HS-5 (cell line): ENCODE data around the gene ABCF1.
"Not testable (repeated sequence)": the region's sequence is repeated elsewhere in the genome, so short reads cannot be mapped to it uniquely, and the experiment has no call there.

Experiments
- DNase-seq: peaks from one replicate; pipeline ENCODE4 v3.0.0-alpha.2; 2012; ENCODE audit warnings: low read depth

Gene ABCF1

DNA sequence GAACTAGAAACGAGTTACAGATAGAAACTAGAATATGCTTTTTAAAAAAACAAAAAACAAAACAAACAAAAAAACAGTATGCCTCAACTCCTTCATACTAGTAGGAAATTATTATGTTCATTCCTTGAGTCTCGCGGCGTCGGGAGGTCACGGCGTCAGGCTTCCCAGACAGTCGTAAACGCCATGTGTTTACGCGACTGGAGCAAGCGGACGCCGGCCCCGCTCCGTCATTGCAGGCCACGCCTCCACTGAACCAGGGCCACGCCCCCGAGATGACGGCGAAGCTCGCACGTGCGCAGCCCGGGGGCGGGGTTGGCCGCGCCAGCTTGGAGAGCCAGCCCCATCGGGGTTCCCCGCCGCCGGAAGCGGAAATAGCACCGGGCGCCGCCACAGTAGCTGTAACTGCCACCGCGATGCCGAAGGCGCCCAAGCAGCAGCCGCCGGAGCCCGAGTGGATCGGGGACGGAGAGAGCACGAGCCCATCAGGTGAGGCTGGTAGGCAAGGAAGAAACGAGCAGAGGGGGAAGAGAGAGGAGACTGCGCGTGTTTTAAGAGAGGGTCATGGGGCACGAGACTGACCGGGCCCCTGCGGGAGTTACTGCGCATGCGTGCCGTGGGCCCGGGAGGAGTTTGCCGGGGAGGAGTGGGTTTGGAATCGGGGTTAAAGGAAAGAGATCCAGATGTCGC is at the start of gene ABCF1:
ABCF1 (plus strand) TSS at position 368 of the 687 bp plus-strand sequence; CDS start at position 414, 46 bp downstream.
- peak; percentile 88 for DNase-seq

DNA sequence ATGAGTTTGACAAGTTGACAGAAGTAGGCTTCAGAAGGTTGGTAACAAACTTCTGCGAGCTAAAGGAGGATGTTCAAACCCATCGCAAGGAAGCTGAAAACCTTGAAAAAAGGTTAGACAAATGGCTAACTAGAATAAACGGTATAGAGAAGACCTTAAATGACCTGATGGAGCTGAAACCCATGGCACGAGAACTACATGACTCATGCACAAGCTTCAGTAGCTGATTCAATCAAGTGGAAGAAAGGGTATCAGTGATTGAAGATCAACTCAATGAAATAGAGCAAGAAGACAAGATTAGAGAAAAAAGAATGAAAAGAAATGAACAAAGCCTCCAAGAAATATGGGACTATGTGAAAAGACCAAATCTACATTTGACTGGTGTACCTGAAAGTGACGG is 49.3 kb upstream of the ABCF1 start:
- not testable (repeated sequence) for DNase-seq

DNA sequence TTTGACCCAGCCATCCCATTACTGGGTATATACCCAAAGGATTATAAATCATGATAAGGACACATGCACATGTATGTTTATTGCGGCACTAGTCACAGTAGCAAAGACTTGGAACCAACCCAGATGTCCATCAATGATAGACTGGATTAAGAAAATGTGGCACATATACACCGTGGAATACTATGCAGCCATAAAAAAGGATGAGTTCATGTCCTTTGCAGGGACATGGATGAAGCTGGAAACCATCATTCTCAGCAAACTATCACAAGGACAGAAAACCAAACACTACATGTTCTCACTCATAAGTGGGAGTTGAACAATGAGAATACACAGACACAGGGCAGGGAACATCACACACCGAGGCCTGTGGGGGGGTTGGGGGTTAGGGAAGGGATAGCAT is 44.8 kb upstream of the ABCF1 start:
- DNase-seq, result not testable (repeated sequence)

DNA sequence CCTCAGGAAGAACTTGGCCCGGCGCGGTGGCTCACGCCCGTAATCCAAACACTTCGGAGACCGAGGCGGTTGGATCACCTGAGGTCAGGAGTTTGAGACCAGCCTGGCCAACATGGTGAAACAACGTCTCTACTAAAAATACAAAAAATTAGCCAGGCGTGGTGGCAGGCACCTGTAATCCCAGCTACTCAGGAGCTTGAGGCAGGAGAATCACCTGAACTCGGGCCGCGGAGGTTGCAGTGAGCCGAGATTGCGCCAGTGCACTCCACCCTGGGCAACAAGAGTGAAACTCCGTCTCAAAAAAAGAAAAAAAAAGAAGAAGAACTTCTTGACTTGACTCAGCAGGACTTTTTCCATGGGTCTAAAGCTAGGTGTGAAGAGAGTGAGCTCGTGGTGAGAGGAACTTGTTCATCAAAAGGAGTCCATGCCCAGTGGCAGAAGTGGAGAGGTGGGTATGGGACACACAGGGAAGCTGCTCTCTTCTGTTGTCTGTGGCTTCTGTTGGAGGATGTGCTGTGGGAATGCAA is 41.8 kb upstream of the ABCF1 start:
- DNase-seq, result not testable (repeated sequence)

DNA sequence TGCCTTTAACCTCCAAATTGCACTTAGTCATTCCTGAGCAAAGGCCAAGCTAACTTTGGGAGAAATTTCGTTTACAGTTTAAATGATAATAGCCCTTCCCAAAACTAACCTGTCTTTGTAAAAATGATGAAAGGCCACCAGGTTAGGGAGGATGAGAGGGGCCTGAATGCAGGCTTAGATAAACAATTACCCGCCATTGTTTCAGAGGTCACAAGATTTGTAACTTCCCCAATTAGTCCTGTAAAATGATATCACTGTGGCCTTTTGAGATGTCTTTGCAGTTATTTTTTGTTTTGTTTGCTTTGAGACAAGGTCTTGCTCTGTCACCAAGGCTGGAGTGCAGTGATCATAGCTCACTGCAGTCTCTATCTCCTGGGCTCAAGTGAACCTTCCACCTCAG is 41.2 kb upstream of the ABCF1 start:
- no peak for DNase-seq

DNA sequence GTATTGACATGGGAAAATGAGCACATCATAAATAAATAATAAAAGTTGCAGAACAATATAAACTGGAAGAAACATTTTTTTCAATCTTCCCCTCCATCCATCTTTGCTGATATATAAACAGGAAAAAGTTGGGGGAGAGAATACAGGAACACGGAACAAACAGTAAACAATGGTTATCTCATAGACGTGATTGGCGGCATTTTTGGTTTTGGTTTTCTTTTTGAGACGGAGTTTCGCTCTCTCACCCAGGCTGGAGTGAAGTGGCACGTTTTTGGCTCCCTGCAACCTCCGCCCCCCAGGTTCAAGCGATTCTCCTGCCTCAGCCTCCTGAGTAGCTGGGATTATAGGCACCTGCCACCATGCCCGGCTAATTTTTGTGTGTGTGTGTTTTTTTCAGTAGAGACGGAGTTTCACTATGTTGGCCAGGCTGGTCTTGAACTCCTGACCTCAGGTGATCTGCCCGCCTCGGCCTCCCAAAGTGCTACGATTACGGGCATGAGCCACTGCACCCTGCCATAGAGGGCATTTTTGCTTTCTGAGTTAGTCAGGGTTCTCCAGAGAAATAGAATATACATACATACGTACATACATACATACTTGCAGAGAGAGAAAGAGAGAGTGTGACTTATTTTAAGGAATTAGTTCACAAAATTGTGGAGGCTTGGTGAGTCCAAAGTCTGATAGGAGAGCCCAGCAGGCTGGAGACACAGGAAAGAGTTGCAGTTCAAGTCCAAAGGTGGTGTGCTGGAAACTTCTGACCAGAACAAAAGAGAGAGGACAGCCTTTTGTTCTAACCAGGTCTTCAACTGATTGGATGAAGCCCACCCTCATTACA is 37.6 kb upstream of the ABCF1 start:
- no peak for DNase-seq

DNA sequence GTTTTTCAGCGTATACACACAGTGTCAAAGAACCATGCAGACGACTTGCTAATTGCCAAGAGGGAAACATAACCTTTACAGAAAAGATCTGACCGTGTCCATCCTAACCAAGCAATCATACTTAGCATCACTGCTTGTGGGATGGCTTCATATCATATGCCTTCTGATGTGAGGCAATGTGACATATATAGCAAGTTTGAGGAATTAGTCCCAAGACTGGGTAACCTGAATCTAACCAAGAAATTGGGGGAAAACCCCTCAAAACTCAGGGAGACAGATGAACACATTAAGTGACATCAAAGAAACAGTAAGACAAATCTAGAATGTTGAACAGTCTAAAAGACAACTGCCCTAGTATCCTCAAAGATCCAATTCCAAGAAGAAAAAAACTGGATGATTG is 33.3 kb upstream of the ABCF1 start:
- DNase-seq, result no peak

DNA sequence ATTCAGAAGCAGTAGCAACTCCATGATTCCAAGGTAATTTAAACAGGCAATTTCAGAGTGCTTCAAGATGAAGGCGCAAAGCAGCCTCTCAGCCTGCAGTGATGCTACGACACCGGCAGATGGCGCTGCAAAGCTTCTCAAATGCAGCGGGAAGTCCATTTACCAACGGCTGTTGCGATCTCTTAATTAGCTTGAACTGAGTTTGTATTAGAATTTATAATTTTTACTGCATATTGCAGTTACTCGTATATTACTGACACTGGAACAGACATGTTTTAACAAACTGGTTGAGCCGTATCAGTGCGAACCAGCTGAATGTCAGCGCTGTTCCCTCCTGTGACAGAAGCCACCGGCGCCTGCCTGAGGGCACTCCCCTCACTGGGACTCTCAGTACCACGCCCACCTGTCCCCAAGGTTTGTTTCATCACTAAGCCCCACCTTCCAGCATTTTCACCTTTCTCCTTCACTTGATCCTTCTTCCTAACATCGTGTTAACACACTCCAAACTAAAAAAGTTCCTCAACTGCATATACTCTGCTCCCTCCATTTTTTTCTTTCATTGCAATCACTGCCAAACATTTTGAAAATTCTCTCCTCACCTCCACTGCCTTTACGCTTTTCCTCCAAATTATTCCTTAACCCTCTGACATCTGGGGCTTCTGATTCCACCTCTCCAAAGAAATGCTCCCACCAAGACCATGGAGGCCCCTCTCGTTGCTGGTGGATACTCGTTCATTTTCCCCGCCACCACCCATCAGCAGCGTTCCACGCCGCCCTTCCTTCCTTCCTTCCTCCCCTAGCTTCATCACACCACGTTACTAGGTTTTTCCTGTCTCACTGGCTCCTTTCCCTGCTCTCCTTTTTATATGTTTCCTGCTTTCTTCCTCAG is 29.5 kb upstream of the ABCF1 start:
- DNase-seq, result peak; percentile 63

DNA sequence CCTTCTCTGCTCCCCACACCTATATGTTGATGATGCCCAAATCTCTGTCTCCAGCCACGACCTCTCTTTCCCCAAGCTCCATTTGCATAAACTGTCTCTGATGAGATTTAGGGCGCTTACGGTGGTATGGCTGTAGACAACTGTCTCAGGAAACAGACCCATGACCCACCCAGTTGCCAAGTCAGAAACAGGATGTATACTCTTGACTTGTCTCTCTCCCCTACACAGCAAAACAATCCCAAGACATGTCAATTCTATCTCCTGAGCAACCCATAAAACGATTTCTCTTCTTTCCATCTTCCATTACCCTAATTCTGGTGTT is 28.9 kb upstream of the ABCF1 start:
- DNase-seq, result no peak

DNA sequence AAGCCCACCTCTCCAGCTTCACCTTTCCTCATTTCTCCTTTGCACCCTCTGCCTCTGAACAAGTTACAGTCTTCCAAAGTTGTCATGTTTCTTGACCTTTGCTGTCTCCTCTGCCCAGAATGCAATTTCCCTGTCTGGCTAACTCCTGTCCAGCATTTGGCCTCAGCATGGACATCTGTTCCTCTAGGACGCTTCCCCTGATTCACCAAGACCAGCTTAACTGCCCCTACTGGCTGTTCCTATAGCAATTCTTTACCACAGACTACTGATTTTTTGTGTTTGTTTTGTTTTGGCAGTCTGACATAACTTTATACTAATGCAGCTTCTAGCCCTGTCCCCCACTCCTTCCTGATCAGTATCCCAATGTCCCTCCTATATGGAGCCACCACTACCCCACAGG is 28.3 kb upstream of the ABCF1 start:
- no peak for DNase-seq

DNA sequence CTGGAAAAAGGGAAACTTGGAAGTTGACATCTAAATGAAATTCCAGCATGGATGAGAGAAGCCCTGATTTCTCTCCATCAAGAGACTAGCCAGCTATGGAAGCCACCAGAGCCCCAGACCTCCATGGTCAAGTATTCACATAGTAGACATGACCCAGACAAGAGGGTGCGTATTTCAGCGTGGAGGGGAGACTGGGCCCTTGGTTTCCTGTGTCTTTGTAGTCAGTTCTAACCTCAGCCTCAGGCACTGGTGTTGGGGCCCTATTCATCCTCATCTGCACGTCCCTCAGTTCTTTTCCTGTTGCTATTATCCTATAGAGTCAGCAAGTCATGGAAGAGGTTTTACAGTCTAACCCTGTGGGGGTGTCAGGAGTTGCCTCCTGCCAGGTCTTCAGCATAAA is 27.4 kb upstream of the ABCF1 start:
- DNase-seq, result no peak

DNA sequence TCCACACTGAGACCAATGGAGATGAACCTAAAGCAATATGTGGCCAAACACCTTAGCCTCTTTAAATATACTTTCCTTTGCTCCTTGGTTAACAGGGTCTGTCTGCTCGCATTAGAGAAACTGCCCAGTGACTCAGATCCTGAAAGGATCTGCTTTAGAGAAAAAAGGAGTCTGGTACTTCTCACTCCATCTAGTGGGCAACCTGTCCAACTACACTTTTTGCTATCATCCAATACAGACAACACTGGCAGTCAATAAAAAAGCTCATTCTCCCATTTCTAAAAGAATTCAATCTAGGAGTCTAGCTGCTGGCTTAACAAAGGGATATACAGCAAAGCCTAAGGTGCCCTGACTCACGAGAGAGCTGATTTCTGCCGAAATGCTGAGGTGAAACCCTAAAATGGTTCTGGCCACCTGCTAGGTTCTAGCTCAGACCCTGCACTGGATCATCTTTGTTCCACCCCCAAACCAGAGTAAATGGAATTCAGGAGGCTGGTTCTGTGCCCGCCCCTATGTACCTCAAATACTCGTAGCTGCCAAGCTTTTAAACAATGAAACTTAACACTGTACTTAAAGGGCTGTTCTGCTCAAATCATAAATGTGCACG is 26.5 kb upstream of the ABCF1 start:
- DNase-seq, result no peak

DNA sequence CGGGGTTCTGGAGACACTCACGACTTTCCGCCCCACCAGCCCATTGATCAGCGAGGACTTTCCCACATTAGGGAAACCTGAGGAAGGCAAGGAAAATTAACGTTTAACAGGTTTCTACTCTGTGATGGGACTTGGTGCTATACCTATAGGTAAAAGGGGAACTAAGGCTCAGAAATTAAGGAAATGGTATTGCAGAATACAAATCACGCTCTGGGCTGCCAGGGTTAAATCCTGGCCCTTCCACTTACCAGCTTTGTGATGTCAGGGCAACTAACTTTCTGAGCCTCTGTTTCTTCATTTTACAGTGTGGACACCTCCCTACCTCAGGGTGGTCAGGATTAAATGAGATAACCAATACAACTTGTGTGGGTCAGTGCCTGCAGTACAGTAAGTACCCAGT is 23.8 kb upstream of the ABCF1 start:
- DNase-seq, result no peak

DNA sequence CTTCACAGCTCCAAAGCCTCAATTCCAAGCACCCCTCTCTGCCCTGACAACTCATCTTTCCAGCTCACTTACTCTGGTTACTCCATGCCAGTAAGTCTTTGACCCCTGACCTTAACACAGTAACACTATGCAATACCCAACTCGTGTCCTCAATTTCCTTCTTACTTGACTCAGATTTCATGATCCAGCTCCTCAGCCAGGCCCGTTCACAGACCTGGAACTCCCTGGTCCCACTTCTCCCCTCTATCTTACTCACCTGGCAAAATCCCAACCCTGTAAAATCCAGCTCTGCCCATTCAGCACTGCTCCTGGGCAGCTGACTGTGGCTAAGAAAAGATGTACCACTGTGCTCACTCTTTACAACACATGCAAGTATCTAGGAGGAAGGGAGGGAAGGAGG is 22.9 kb upstream of the ABCF1 start:
- no peak for DNase-seq

DNA sequence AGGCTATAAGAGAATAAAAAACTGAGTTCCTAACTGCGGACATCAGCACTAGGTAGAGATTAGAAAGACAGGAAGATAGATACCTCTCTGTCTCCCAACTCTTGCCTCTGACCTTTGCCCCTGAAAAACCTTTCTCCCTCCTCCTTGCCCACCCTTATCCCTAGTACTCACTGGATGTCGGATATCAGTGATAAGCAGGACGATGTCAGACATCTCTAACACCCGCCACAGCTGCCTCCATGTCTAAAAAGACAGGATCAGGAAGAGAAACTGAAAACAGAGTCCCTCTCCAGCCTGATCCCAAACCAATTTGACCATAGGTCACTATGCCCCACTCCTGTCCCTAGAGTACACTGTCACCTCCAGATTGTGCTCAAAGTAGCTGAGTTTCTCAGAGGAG is 16.8 kb upstream of the ABCF1 start:
- no peak for DNase-seq

DNA sequence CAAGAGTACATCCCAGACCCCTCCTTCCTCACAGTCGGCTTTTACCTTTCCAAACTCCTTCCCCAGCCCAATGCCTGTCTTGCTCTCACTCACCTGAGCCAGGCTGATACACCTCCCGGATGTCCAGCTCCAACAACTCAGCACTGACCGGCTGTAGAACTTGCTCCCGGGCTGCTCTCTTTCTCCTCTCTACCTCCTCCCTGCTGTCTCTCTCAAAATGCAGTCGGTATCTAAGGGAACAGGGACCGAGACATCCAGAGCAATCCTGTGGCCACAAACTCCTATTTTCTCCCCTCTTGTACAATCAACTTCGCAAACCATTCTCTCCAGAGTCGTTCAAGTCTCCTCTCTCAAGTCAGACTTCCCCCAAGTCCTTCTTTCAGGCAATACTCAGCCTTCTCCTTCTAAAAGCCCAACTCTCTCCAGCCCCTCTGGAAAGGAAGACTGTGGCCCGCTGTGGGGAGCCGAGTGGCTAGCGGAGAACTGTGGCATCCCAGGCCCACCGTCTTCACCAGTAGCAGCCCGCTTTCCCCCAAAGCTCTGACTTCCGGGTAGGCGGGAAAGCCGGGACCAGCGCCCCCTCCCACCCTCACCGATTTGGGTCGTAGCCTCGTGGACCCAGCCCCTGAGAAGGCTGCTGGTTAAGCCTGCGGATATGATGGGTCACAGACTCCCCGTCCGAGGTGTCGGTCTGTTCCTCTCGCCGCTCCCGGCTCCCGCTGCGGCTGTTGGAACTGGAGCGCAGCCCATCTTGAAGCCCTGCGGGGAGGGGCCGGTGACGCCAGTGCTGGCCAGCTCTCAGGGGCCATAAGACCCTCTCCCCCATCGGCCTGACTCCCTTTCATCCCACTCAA is 16.1 kb upstream of the ABCF1 start:
- no peak for DNase-seq

DNA sequence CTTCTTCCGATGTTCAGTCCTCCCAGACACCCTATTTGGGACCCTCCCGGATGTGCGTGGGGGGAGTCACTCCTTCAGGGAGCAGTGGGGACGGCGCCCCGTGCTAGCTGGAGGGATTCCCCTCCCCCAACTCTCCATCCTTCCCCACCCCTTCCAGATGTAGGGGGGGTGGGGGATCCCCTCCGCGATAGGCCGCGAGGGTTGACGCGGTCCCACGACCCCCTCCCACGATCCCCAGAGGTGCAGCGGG is 15.5 kb upstream of the ABCF1 start:
- peak; percentile 13 for DNase-seq

DNA sequence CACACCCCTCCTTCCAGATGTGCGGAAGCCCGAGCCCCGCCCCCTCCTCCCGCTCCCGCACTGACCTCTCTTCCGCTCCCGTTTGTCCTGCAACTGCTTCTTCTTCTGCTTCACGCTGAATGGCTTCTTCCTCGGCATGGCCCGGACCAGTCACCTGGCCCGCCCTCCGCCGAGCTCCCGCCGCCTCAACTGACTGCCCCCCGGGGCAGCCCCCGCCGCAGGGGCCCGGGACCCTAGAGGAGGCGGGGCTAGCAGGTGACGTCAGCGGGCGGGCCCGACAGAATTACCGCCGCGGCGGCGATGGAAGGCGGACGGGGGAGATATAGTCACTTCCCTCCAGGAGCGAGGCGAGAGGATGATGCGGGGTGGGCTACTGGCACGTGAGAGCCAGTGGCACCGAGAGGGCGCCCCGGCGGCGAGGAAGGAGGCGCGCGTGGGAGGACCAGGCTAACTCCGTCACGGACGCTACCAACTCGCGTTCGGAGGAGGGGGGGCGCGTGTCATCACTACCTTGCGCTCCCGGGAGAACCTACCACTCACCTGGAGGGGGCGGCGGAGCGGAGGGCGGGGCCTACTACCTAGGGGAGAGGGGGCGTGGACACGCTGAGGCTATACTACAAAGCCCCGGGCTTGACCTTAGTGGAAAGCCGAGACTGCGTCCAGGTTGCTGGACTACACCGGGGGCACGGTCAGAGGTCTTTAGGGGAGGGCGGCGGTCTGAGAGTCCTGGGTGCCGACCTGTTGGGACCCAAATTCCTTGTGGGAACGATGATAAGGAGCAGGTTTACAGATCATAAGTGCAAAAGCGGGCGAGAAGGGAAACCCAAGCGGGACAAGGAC is 15.0 kb upstream of the ABCF1 start, which contains the start of gene GNL1:
GNL1 (minus strand) TSS at position 424 of the 840 bp plus-strand sequence; CDS start at position 138, 286 bp downstream.
- DNase-seq, result peak; percentile 64

DNA sequence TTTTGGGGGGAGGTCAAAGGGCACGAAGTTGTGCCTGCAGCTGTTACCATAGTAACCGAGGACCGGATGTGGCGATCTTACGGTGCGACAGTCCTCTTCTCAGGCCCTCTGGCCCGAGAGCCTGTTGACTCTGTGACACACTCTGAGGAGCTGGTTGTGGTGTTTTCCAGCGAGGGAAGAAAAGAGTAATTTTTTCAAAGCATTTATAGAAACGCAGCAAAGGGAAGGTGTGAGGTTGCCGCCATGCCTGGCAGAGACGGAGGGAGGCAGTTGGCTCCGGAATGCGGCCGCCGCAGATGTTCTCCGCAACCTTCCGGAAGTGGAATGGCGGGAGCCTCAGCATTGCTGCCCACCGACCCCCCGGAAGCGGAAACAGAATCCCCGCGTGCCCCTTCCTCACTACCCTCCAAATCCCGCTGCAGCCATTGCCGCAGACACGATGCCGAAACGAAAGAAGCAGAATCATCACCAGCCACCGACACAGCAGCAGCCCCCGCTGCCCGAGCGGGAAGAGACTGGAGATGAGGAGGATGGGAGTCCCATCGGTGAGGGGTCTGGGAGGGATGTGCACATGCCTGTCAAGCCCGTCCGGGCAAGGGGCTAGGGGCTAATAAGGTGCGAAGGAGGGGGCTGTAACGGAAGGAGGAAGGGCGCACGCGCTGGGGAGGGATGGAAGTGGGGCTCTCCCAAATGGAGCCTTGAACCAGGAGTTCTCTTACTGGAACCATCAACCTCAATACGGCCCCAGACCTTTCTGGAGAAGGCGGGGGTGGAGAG is 14.1 kb upstream of the ABCF1 start, which contains the start of gene PRR3:
PRR3 (plus strand) TSS at position 390 of the 777 bp plus-strand sequence; CDS start at position 440, 50 bp downstream.
- DNase-seq, result peak; percentile 81

DNA sequence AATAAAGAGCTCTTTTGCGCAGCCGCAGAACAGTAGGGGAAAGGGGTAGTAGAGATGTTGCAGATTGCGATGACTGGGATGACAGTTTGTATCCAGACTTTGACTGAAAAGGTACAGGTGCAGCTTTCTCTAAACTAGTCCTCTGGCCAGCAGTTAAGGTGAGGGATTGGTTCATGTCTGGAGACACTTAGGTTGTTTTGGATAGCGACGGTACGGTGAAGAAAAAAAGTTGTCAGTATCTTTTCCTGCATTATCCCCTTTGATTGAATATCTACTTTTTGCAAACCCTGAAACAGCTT is 13.6 kb upstream of the ABCF1 start:
- no peak for DNase-seq
